DMS53 (cell line): ENCODE measurements around the gene STYXL2.

Source experiments
- DNase-seq: peaks from one replicate; lab custom pipeline; 2025; lab: John Stamatoyannopoulos, UW

STYXL2 gene

DNA sequence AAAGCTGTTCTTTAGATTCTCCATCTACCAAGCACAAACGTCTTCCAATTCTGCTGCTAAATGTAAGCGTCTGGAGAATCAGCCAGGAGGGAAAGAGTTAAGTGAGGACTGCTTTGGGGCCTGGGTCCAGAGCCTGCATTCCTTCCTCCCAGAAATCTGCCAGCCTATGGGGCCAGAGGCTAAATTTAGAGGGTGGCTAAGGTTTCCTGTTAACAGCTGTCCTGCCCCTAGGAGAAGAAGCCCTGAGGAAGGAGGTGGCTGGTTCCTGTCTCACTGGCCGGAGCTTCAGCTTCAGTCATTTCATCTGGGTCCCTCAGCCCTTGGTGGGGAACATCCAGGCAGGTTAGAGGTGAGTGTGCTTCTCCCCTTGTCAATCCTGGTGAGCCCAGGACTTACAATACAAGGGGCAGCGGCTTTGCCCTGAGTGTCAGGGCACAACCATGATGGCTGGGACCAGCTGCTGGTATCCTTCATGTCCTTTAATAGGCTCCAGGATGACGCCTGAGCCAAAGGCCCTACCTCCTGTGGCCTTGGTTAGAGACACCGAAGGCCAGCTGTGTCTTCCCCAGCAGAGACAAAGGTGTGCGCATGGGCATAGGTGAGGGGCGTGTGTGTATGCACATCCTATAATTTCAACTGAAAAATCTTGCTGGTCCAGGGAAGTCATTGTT lies at the start of gene STYXL2:
Gene STYXL2, plus strand, starts transcription at position 230 of the 671 bp plus-strand sequence. CDS start 775 bp downstream, outside the sequence.
- DNase-seq = no peak

DNA sequence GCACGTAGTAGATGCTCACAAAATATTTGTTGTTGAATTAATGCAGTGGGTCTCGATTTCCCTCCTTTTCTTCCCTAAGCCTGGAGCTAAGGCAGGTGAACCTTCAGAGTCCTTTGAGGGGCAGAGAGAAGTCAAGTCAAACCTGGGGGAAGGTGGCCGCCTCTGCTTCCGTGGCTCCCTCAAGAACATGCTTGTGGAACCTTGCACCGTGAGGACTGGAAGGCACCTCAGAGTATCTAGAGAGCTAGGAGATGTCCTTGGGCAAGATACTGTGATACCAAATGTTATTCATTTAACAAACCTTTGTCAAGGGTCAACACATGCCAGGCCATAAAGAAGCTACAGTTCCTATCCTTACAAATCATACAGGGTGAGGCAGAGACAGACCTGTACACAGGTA lies 42.0 kb upstream of the STYXL2 start:
- DNase-seq = no peak

DNA sequence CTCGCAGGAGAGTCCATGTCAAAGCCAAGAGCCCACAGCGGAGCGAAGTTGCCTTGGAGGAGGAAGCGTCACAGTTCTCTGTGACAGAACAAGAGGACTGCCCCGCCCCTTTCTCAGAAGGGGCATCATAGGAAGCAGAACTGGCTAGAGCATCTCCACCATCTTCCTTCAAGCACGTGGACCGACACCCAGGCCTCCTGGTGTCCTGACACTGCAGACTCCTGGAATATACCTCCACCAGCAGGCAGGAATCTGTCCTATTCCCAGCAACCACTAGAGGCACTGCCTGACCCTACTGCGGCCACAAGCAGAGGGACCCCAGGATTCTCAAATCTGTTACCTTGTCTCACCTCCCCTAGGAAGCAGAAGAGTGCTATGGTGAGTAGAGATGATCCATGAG lies 41.5 kb upstream of the STYXL2 start:
- DNase-seq = peak; percentile 57

DNA sequence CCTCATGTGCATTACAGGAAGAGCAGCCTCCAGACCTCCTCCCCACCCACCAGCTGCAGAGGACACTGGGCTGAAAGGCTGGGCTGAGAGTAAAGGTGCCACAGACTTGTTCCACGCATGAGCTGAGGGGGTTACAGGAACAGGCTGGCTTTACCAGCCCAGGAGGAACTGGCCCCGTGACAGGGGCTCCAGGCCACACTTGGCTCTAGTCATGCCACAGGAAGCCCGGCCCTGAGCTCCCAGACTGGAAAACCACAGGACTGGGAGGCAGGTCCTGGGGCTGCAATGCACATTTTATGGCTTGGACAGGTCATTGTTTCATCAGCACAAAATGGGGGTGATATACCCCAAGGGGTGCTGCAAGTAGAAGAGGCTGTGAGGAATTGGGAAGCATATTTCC lies 39.3 kb upstream of the STYXL2 start:
- DNase-seq = no peak

DNA sequence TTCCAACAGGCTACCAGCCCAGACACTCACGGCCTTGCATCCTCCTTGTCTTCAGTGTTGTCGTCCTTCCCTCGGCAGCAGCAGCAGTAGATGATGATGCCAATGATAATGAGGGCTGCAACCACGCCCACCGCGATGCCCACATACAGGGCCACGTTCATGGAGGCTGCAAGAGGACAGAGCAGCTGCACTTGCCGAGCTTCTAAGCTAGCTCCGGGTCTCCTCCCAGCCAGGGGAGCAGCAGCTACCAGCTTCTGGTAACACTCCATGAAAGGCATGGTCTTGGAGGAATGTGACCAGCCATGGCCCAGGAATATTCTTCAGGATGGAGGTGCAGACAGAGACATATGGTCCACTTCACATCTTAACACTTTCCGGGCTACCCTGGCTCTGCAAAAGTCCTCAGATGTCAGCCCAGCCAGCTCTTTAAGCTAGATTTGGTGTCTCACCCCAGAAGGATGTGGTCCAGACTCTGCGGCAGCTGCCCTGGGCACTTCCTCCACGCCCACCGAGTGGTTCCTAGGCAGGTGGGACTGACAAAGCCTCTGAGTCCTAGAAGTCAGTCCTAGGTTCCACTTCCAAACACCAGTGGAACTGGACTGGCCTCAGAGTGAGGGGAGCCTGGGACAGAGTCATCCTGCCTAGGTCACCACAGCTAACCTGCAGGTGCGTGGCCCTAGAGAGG lies 38.8 kb upstream of the STYXL2 start:
- DNase-seq = no peak

DNA sequence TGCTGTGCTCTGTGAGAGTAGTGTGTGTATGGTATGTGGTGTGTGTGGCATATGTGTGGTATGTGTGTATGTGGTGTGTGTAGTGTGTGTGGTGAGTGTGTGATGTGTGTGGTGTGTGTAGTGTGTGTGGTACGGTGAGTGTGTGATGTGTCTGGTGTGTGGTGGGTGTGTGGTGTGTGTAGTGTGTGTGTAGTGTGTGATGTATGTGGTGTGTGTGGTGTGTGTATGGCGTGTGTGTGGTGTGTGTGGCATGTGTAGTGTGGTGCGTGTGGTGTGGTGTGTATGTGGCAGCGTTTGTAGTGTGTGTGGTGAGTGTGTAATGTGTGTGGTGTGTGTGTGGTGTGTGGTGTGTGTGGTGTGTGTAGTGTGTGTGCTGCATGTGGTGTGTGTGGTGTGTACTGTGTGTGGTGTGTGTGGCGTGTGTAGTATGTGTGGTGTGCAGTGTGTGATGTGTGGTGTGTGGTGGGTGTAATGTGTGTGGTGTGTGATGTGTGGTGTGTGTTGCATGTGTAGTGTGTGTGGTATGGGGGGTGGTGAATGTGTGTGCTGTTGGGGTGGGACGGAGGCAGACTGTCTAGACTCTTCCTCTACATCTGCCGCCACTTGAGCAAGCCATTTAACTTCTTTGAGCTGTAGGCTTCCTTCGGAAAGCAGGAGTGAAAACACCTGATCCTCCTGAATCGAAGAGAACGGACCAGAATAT lies 37.2 kb upstream of the STYXL2 start:
- DNase-seq = no peak

DNA sequence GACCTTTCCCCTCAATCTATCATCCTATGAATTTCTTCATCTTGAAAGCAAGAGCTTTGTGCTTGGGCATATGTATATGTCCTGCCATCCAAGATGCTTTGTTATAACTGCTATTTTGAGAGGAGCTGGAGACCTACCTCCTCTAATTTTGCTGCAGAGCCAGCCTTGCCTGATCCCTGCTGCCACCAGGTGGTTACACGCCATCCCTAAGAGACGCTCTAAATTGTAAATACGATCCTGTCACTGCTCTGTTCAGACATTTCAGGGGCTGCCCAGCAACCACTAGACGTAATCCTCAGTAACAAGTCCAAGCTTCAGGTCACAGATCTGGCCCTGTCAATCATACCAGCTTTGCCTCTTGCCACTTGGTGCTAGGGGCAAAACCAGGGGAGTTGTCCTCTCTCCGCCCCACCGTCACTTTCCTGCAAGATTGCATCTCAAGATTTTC lies 36.6 kb upstream of the STYXL2 start:
- peak; percentile 90 for DNase-seq

DNA sequence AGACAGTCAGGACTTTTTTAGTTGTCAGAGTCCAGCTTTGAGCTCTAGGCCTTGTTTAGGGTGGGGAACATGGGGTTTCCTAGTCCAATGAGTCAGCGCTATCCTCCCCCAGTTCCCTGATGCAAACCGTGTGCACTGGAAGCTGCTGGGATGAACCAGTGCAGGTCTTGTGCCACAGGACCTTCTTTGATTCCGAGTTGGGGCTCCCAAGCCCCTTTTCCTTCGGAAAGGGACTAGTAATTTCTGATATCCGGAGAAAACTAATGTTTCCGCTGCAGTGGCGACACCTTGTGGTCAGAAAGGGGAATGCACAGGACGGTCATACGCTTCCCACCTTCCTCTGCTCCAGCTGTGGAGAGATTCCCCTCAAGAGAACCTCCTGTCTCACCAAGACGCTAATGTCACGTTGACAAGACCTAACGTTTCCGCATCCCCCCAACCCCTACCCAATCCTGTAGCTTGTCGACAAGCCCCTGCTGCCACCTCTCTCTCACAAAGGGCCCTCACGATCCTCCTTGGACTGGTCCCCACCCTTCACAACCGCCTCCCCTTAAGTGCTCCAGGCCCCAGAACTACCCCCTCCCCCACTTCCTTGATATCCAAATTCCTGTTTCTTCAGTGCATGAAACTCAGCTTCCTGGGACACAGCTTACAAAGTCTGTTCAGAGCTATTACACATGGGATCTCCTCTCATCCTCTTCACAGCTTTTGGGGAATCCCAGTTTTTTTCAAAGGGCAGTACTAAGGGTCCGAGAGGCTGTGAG lies 34.6 kb upstream of the STYXL2 start:
- peak; percentile 83 for DNase-seq

DNA sequence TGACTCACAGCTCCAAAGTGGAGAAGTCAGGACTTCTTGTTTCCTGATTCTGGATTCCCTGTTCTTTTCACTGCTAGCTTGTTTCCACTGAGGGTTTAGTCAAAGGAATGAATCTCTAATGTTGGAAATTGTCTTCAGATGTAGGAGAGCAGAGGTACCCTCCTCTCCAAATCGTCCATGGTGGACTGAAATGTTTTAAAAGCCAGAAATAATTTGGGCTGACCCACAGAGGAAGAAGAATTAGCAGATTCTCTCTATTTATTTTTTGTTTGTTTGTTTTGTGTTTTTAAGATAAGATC lies 34.1 kb upstream of the STYXL2 start:
- DNase-seq = no peak

DNA sequence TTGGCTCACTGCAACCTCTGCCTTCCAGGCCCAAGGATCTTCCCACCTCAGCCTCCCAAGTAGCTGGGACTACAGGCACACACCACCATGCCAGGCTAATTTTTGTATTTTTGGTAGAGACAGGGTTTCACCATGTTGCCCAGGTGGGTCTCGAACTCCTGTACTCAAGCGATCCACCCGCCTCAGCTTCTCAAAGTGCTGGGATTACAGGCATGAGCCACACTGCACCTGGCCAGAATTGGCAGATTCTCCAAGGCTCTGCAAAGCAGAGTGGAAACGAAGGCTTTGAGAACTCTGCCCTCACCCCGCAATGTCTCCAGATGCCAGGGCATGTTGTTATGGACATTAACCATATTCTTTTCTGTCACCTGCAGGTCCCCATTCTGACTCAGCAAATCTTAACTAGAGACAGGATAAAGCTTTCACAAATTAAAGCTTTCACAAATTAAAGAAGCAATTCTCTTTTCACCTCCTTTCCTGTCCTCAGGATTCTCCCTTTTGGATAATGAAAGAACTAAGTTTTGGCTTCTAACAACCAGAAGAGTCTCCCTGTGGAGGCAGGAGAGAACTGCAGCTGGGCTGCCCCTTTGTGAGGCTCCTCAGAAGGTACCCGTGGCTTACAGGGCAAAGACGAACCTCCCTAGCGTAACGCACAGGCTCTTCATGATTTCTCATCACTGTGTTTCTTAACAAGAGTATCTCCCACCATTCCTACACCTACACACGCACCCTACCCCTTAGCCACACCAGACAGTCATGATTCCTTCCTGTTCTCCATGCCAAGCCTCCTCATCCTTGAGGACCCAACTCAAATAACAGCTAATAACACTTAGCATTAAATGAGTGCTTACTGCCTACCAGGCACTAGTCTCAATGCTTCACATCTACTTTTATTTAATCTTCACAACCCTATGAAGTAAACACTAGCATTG lies 33.5 kb upstream of the STYXL2 start:
- peak; percentile 21 for DNase-seq

DNA sequence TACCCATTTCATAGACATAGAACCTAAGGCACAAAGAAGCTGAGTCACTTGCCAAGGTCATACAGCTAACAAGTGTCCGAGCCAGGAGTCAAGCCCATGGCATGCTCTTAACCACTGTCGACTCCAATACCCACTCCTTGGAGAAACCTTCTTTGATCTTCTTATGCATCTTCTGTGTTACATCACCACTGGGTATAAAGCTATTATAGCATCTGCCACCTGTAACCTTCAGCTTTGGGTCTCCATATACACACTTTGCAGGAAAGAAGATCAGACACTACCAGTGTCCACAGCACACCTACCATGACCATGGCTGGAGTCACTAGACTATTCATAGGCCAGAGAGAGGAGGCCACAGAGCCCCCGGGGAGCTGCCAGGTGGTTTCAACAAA lies 32.8 kb upstream of the STYXL2 start:
- no peak for DNase-seq

DNA sequence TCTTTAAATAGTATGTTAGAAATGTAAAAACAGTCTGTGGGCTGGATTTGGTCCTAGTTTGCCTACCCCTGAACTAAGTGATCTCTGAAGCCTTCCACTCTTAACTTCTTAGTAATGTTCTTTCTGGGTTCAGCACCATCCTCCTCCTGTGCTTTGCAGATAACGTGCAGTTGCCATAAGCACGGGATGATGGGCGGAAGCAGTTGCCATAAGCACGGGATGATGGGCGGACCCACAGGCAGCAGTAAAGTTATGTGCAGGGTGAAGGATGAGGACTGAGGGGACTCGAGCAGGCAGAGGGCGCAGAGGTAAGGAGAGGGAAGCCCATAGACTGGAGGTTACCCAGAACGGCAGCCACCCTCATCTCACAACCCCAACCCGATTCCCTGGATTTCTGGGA lies 29.3 kb upstream of the STYXL2 start:
- no peak for DNase-seq

DNA sequence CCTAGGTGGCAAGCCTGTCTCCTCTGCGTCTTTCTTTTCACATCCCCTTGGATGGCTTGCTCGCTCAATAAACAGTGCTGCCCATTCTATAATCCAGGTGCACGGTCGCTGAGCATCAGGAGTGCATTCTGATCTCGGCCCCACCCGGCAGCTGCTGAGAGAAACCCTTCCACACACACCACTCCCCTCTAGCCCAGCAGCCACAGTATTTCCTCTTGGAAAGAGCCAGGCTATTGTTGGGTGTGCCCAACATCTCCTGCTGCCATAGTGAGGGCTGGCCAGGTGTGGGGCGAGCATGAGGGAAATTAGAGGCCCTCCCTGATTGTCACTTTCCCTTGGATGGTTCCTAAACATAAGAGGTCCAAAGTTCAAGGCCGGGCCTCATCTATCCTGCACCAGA lies 28.4 kb upstream of the STYXL2 start:
- DNase-seq = peak; percentile 23

DNA sequence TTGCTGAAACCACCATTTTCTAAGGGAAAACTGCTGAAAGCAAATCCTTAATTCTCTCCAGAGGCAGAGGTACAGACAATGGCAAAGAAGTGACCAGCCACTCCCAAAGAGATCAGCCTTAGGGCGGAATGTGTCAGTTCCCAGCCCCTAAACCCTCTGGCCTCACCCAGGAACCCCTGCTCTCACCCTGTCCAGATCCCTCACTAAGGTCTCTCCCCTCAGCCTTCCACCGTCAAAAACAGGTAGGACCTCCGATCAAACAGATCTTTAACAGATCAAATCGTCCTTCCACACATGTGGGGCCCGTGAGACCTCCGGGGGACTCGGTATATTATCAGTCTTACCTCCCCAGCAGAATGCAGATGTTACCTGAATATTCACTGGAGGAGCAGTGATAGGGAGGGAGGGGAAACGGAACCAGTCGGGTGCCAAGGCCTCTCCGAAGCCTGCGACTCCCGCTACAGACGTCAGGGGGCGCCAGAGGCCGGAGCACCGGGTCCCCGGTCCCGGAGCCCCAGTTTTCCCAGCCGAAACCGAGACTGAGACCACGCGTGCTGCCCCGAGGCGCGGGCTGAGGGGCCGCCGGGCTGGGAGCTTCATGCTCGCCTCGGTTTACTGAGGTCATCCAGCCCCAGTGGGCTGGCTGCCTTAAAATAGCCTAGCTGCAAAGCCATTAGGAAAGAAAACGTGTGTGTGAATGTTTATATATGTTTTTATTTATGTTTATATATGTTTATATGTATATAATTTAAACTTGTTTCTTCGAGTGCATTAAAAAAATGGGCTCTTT lies 27.3 kb upstream of the STYXL2 start:
- peak; percentile 81 for DNase-seq

DNA sequence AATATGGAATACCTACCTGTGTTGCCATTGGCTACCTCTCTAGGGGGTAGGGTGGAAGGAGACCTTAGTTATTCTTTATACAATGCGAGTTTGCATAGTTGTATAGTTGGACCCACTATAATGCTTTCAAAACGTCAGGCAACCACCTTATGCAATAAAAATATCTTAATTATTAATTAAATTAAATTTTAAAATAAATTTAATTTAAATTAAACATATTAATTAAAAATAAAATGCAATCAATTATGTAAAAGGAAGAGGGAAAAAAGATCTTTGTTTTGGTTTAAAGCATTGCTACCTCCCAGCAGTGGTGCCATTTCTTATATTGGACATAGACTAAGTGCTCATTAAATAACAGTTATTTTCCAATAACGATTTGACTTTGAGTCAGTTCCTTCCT lies 26.0 kb upstream of the STYXL2 start:
- DNase-seq = no peak

DNA sequence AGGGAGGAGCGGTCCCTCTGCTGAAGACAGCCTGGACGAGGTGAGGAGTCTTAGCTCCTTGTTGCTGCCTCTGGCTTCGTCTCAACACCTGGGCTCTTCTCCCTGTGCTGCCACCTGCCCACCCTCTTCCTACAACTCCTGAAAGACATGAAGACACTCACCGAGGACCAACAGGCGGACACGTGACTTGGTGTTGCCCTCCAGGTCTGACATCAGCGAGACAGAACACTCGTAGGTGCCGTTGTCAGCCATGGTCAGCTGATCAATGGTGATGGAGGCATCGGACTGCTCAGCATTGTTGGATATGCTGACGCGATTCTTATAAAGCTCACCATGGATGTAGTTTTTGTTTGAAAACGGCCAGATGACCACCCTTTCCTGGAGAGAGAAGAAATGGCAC lies 25.1 kb upstream of the STYXL2 start:
- no peak for DNase-seq

DNA sequence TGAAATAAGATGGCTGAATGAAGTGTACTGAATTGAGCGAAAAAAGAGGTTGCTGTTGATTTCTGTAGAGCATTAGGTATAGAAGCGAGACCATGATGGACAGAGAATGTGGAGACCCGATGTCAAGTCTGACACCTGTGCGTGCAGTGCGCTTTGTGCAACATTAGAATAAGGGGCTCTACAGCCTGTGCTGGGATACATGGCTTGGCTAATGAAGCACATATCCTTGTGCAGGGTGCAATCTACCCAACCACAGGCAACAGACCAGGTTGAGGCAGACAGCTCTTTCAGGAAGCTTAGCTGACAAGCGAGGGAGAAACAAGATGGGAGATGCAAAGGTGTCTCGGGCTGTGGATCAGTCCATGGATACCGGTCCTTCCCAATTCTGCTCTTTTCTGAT lies 22.6 kb upstream of the STYXL2 start:
- DNase-seq = no peak

DNA sequence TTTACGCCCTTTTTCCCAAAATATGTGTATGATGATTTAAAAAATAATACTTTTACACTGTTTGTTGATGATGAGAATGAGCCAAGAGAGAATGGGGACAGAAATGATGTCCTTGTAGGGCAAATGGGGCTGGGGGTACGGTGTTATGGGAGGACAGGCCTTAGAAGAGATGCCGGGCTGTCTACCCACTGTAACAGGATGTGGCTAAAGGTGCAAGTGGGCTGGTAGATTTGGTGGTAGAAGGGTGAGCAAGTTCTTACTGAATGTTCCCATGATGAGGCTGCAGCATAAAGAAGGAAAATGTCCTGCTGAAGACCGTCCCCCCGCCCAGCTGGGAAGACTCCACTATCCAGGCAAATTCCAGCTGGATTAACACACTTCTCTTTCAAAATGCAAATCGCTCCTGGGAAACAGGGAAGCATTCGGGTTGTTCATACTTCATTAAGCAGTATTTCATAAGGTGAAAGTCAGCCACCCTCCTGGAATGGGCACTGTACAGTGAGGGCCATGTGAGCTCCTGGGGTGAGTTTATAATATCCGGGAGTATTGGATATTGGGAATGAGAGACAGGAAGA lies 17.7 kb upstream of the STYXL2 start:
- DNase-seq = no peak

DNA sequence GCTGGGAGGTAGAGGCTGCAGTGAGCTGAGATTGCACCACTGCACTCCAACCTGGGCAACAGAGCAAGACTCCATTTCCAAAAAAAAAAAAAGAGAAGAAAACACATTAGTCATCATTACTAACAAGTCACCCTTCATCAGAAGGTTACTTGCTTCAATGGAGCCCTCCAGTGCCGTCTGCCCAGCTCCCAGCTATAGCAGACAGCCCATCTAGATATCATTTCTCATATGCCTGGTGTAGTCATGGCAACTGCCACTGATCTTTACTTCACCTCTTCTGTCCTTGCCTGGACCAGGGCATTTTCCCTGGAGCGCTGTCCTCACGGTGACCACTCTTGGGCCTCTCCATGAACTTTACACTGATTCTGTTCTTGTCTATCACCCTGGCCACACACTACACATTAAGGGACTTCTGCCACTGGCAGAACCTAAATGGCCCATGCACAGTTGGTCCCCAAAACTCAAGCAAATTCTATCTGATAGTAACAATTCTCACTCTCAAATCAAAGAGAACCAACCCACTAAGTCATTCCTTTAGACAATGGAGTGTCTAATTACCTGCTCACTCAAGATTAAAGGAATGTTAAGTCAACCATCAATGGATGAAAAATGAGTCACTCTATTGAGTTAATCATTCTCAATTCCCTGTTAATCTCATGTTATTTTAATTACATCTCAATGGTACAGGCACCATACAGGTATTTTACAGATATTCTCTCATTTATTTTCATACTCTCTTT lies 16.6 kb upstream of the STYXL2 start:
- DNase-seq = no peak

DNA sequence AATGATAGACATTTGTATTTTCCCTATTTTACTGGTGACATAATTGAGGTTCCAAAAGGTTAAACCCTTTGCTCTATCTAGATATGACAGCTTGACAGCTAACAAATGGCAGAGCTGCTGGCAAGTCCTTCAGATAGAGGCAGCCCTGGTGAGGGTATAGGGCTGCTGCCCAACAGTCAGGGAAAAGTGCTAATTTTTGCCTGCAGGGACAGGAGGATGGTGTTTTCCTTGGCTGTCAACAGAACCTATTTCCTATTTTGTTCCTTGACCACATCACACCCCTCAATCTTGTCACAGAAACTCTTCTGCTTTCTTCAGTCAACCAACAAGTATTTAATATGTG lies 16.0 kb upstream of the STYXL2 start:
- DNase-seq = no peak
